GM12874 (cell line): ENCODE measurements around the gene IKZF5.

Experiments
- CTCF ChIP-seq: IDR thresholded peaks from 2 replicates; pipeline ENCODE4 v1.5.1; 2011; ENCODE audit warnings: low read depth, mild to moderate bottlenecking, control low read depth, low read length, moderate library complexity; ENCODE audit not compliant: insufficient read depth

Gene IKZF5

DNA sequence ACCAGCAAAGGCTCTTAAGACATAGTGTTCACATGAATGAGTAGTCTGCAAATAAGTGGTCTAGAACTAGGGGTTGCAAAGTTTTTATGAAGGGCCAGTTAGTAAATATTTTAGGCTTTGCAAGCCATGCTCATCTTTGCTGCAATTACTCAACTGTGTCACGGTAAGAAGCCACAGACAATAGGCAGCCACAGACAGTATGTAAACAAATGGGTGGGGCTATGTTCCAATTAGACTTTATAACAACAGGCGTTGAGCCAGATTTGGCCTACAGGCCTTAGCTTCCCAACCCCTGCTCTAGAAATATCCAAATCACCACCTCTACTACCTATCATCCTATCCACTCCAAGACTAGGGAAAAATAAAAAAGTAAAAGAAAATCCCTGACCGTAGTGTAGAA, 9.2 kb downstream of the IKZF5 start:
- no peak for TF ChIP-seq CTCF

DNA sequence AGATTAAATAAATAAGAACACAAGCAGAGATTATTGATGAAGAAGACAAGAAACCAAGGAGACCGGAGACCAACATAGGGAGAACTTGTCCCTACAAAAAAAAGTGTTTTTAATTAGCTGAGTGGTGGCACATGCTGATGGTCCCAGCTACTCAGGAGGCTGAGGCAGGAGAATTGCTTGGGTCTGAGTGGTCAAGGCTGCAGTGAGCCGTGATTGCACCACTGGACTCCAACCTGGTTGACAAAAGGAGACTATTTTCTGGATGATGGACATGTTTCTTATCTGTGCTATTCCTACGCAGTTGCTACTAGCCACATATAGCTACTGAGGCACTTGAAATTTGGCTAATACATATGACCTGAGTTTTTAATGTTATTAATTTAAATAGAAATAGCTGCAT, 9.7 kb downstream of the IKZF5 start:
- TF ChIP-seq CTCF, result no peak

GRCh38 chr10:122998360-122998917, 10.2 kb downstream of the IKZF5 start:
- no peak for TF ChIP-seq CTCF

DNA sequence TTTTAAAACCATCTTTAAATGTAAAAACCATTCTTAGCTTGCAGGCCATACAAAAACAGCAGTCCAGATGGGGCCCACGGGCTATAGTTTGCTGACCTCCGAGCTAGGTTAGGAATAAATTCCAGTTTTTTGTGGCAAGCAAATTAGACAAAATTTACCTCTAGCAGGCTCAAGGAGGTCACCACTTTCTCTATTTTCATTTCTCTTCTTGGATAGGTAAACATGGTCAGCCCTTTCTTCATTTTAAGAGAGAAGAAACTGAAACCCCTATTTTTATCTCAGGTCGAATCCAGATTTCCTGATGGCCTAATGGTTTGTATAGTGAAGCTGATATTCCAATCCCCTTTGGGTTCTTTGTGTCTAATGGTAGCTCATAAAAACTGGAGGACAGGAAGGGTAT, 10.7 kb downstream of the IKZF5 start:
- no peak for TF ChIP-seq CTCF

- TF ChIP-seq CTCF, result no peak
Measured at GRCh38 chr10:122995936-122996335, 12.7 kb downstream of the IKZF5 start.

- no peak for TF ChIP-seq CTCF
Measured at GRCh38 chr10:122993797-122994336, 14.7 kb downstream of the IKZF5 start.

GRCh38 chr10:122992031-122992585, 16.5 kb downstream of the IKZF5 start:
- TF ChIP-seq CTCF, result no peak
